GDM1 (cell line): ENCODE results near the gene RBM27.
"Not testable (repeated sequence)": the region's sequence is repeated elsewhere in the genome, so short reads cannot be mapped to it uniquely, and the experiment has no call there.

Experiments
- DNase-seq: peaks from one replicate; lab custom pipeline; 2025; lab: John Stamatoyannopoulos, UW

RBM27 gene

GRCh38 chr5:146203011-146203871, at the start of gene RBM27:
Gene RBM27 (plus strand): TSS chr5:146203605. CDS start chr5:146203766, 161 bp downstream.
- DNase-seq, result peak; percentile 97

- DNase-seq, result no peak
These were observed 45.1 kb upstream of the RBM27 start for GRCh38 chr5:146158255-146158654.

- no peak for DNase-seq
These were observed 39.0 kb upstream of the RBM27 start for GRCh38 chr5:146164382-146164781.

- DNase-seq, result no peak
These were observed 37.9 kb upstream of the RBM27 start for GRCh38 chr5:146165460-146165859.

GRCh38 chr5:146165903-146166302, 37.5 kb upstream of the RBM27 start:
- DNase-seq, result no peak

- DNase-seq, result no peak
These were observed 34.3 kb upstream of the RBM27 start for GRCh38 chr5:146169076-146169475.

- not testable (repeated sequence) for DNase-seq
These were observed 30.4 kb upstream of the RBM27 start for GRCh38 chr5:146173049-146173448.

- no peak for DNase-seq
These were observed 29.8 kb upstream of the RBM27 start for GRCh38 chr5:146173597-146173996.

GRCh38 chr5:146176805-146177204, 26.6 kb upstream of the RBM27 start:
- DNase-seq, result no peak

- DNase-seq, result no peak
These were observed 23.7 kb upstream of the RBM27 start for GRCh38 chr5:146179696-146180095.

- DNase-seq, result not testable (repeated sequence)
These were observed 20.0 kb upstream of the RBM27 start for GRCh38 chr5:146183403-146183802.

- DNase-seq, result peak; percentile 4
These were observed 18.2 kb upstream of the RBM27 start for GRCh38 chr5:146185161-146185560.

GRCh38 chr5:146188358-146188757, 15.0 kb upstream of the RBM27 start:
- no peak for DNase-seq

GRCh38 chr5:146192571-146193043, 10.8 kb upstream of the RBM27 start:
- no peak for DNase-seq

GRCh38 chr5:146193285-146193684, 10.1 kb upstream of the RBM27 start:
- DNase-seq, result no peak

GRCh38 chr5:146194997-146195396, 8.4 kb upstream of the RBM27 start:
- DNase-seq, result not testable (repeated sequence)

- DNase-seq, result no peak
These were observed 6.9 kb upstream of the RBM27 start for GRCh38 chr5:146196459-146197048.

GRCh38 chr5:146199176-146199815, 4.1 kb upstream of the RBM27 start:
- DNase-seq, result no peak

GRCh38 chr5:146201795-146202194, 1.6 kb upstream of the RBM27 start:
- DNase-seq, result not testable (repeated sequence)

GRCh38 chr5:146203872-146204192, 427 bp downstream of the RBM27 start:
- DNase-seq, result no peak

- no peak for DNase-seq
These were observed 2.2 kb downstream of the RBM27 start for GRCh38 chr5:146205499-146206202.

- no peak for DNase-seq
These were observed 2.9 kb downstream of the RBM27 start for GRCh38 chr5:146206257-146206656.
